NB4 (cell line): ENCODE data around the gene IFFO2.

Experiments used
- CTCF ChIP-seq: IDR thresholded peaks from one replicate; pipeline ENCODE4 v1.5.1; 2012; ENCODE audit warnings: low read depth, low read length
- MYC ChIP-seq: IDR thresholded peaks from 2 replicates; pipeline ENCODE4 v1.6.1; 2011; ENCODE audit warnings: low read depth, low read length
- POLR2A ChIP-seq: IDR thresholded peaks from 2 replicates; pipeline ENCODE4 v1.6.1; 2011; ENCODE audit warnings: mild to moderate bottlenecking; ENCODE audit not compliant: insufficient read length; ENCODE audit errors: extremely low read depth

GRCh38 chr1:18895317-18895716 lies 61.2 kb downstream of the IFFO2 start:
- no peak for TF ChIP-seq POLR2A
- TF ChIP-seq CTCF = no peak
- no peak for TF ChIP-seq MYC
